ENCODE data around the gene ZBTB9. TPM values are rescaled to one million over a fixed set of nuclear protein-coding genes. Genes with fewer than 3 reads are reported as not detected.

ZBTB9 gene
- total RNA-seq, 1 experiment from 2014 or later: 14.2 TPM

GRCh38 chr6:33428966-33429749 lies 25.2 kb upstream of the ZBTB9 start:
- intact Hi-C loops (cut with micrococcal nuclease): loop anchor here (5.0 kb wide), 1 partner anchor 132 kb away; the partner anchor contains the start of gene RGL2
- H3K9ac ChIP-seq (ENCODE audit: low read length): no peak overlapping the region
- no TSS peak for BruUV-seq (replicated peaks)
- H3K9me3 ChIP-seq (ENCODE audit: control insufficient read depth in 1 of 2, insufficient read depth in 1 of 2, low read depth in 1 of 2, low read length in 2 of 2): no peaks in the 10 kb centered on the region
- DNase-seq (ENCODE audit: low read depth, low spot score): no peak
- H3K4me2 ChIP-seq (ENCODE audit: low read length): peak overlapping the region; percentile 75; the same call in 1 of the 2 replicates
- no peak for TF ChIP-seq MAX (IDR thresholded peaks at IDR 0.05)
- TF ChIP-seq YY1 (IDR thresholded peaks at IDR 0.05; ENCODE audit: extremely low read depth, insufficient replicate concordance, low read depth, low read length): no peak
- TF ChIP-seq ELF1 (IDR thresholded peaks at IDR 0.05; ENCODE audit: borderline replicate concordance, low read depth): no peak
- TF ChIP-seq CBX3 (IDR thresholded peaks at IDR 0.05; ENCODE audit: low read depth): no peak
- TF ChIP-seq SIN3A (IDR thresholded peaks at IDR 0.05; ENCODE audit: low read depth): no peak
- no peak for TF ChIP-seq JUND (IDR thresholded peaks at IDR 0.05)
- no peak for TF ChIP-seq FOSL1 (IDR thresholded peaks at IDR 0.05; ENCODE audit: low read depth)
- no peak for TF ChIP-seq TCF7L2 (IDR thresholded peaks at IDR 0.05; ENCODE audit: borderline replicate concordance, extremely low read depth, insufficient read depth, insufficient read length)
- TF ChIP-seq ZFX (IDR thresholded peaks at IDR 0.05): no peak
- no peak for TF ChIP-seq CTCF (IDR thresholded peaks at IDR 0.05 in 2 of 3, conservative IDR thresholded peaks at IDR 0.05 in 1 of 3; ENCODE audit: borderline replicate concordance in 1 of 3, insufficient read depth in 1 of 3, low read depth in 2 of 3, low read length in 2 of 3)
- no peak for TF ChIP-seq EZH2phosphoT487 (IDR thresholded peaks at IDR 0.05; ENCODE audit: borderline replicate concordance)
- no peaks in the 10 kb centered on the region for H4K20me1 ChIP-seq (ENCODE audit: insufficient read depth)
- H3K27ac ChIP-seq (ENCODE audit: low read depth, low read length): no peak overlapping the region
- RAD21 ChIA-PET (ENCODE audit: low non-redundant PET in 1 of 2, low total read pairs in 2 of 2, uncharacterized antibody in 2 of 2, unreplicated experiment in 2 of 2): no interaction called here
- CTCF ChIA-PET: interaction anchor here (1.0 kb wide), 1 partner anchor 25 kb away, joined by 3 read pairs; the partner anchor contains the start of gene ZBTB9
- no peaks in the 10 kb centered on the region for H3K36me3 ChIP-seq (ENCODE audit: control insufficient read depth in 1 of 2, insufficient read depth in 2 of 2, low read length in 2 of 2)
- H3K4me1 ChIP-seq (ENCODE audit: control insufficient read depth in 1 of 2, insufficient read depth in 2 of 2, low read length in 2 of 2): peaks cover 31 to 87% of the 10 kb centered on the region in 2 experiments
- POLR2A ChIA-PET: interaction anchor here (0.8 kb wide), 1 partner anchor 11 kb away, joined by 3 read pairs; the partner anchor contains the start of gene CUTA
- H3K9me2 ChIP-seq (ENCODE audit: insufficient read depth): no peaks in the 10 kb centered on the region
- no peaks in the 10 kb centered on the region for H3K79me2 ChIP-seq (ENCODE audit: insufficient read depth, low read length)
- H2AFZ ChIP-seq (ENCODE audit: low read depth, low read length, poor library complexity, severe bottlenecking): no peak overlapping the region
- ATAC-seq: no peak
- H3K4me3 ChIP-seq (replicated peaks in 1 of 2; ENCODE audit: low read depth in 1 of 2, low read length in 2 of 2): no peak overlapping the region
- H3K27me3 ChIP-seq (ENCODE audit: insufficient read depth, low read length): no peaks in the 10 kb centered on the region

Data from HCT116 (cell line).